NCI-H1105 (cell line): ENCODE measurements around the gene SLC25A24.
"Not testable (repeated sequence)": the region's sequence is repeated elsewhere in the genome, so short reads cannot be mapped to it uniquely, and the experiment has no call there.

ENCODE experiments used
- DNase-seq: peaks from one replicate; lab custom pipeline; 2025; lab: John Stamatoyannopoulos, UW

The SLC25A24 gene

GRCh38 chr1:108199201-108199691, 897 bp downstream of the SLC25A24 start:
- DNase-seq = peak; percentile 4

GRCh38 chr1:108194051-108194450, 6.1 kb downstream of the SLC25A24 start:
- DNase-seq = no peak

DNA sequence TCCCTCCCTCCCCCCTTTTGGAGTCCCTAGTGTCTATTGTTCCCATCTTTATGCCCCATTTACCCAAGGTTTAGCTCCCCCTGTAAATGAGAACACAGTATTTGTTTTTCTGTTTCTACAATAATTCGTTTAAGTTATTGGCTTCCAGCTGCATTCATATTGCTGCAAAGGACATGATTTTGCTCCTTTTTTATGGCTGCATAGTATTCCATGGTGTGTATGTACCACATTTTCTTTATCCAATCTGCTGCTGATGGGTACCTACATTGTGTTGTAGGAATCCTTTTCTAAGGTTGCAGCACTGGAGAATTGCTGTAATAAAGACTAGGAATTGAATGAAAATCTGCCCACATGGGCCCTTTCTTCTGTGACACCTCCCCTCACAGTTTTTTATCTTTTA, 6.8 kb downstream of the SLC25A24 start:
- no peak for DNase-seq

GRCh38 chr1:108192581-108192980, 7.6 kb downstream of the SLC25A24 start:
- DNase-seq = no peak

DNA sequence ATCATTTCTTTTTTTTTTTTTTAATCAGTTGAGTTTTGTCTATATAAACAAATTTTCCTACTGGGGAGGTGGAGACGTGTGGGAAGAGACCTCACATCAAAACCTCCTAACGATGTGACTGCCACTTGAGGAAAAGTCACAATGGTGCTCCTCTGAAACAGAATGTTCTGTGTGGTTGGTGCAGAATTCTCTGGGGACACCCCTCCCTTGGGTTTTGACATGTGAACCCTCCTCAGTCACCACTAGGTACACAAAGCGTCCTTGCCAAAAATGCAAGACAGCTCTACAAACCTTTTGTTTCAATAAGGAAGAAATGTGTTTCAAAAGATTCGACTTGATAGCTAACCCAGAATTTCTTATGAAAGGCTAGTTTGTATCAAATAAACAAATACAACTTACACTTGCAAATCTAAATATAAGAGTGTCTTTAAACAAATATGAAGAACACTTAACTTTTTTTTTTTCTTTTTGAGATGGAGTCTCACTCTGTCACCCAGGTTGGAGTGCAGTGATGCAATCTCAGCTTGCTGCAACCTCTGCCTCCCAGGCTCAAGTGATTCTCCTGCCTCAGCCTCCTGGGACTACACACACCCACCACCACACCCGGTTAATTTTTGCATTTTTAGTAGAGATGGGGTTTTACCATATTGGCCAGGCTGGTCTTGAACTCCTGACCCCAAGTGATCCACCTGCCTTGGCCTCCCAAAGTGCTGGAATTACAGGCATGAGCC, 9.3 kb downstream of the SLC25A24 start:
- no peak for DNase-seq

DNA sequence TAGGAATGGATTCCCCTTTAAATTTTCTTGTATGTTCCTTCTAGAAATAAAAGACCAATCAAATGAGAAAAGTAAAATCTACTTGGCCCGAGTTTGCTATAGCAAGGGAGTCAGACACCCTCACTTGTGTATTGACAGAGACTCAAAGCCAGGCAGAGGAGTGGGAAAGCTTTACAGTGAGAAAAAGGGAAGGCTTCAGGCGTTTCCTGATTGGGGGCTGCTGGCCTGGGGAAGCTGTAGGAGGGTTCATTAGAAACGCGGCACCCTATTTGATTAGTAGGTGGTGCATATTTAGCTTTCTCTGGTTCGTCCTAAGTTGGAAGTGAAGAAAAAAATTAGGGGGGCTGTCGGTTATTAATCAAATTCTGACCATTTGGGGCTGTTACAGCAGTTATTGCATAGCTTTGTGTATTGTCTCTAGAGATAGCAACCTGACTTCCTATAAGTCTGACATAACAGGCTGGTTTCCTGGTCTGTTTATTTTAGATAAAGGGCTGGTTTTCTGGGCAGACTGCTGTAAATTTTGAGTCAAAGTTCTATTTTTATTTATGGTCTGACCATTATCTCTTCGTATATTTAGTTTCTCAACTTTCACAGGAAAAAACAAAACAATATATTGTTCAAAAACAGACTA, 10.0 kb downstream of the SLC25A24 start:
- DNase-seq = no peak

DNA sequence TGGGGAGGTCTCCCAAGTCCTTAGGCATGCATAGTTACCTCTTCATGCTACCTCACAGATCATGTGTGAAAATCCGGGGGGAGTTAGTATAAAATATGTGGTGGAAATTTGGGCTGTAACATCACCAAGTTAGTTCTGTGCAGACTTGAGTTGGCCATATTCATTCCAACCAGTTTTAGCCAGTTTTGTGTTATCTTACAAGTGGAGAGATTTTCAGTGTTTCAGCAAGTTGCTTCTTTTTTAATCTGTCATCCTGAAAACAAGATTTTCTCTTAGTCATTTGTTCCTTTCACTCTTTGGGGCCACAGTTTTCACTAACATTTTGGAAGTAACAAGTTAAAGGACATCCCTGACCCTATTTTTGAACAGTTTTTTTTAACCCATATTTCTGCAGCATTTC, 11.3 kb downstream of the SLC25A24 start:
- no peak for DNase-seq

DNA sequence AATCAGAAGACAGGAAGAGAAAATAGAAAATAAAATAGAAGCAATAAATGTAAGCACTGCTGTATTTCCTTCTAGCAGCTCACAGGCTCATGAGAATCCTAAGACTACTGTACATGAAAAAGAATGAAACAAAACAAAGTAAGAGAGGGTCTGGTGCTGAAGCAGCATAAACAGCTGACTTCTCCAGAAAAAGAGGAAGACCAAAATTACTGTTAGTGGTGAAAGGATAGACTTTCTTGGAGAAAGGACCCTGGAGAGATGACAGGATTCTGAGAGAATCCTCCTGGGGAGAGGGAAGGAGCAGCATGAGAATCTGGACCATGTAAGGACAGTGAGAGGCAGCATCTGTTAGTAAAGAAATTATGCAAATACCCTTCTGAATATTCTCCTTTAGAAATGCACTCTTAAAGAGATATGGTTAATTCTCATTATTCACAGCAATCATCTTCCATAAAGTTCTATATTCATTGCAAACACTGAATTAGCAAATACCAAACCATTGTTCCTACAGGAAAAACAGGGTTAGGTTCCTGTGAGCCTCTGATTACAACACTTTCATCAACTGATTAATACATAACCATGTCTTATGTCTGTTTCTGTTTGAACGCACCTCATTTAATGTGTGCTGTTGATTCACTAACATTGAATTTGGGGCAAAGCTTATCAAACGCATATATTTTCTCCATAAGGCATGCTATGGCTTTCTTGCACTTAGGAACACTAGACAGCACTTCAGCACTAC, 17.0 kb downstream of the SLC25A24 start:
- no peak for DNase-seq

GRCh38 chr1:108179018-108179417, 21.1 kb downstream of the SLC25A24 start:
- no peak for DNase-seq

- not testable (repeated sequence) for DNase-seq
Observed at GRCh38 chr1:108162409-108162808, 37.7 kb downstream of the SLC25A24 start.

GRCh38 chr1:108159951-108160350, 40.2 kb downstream of the SLC25A24 start:
- not testable (repeated sequence) for DNase-seq

GRCh38 chr1:108158893-108159453, 41.2 kb downstream of the SLC25A24 start:
- DNase-seq = no peak

DNA sequence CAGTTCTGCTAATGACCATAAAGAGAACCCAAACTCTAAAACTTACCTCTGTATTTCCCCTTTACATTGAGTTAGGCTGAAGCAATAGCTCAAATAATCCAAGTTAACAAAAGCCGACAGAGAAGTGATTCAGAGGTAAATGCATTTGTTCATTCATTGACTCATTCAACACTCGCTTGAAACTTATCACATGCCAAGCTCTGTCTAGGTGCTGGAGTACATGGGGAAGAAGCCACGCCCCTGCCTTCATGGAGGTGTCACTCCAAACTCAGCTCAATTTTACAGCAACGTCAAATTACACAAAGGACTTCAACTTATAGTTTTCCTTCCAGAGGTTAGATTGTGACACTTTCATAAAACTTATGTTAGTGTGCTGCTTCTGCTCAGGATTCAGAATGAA, 45.8 kb downstream of the SLC25A24 start:
- no peak for DNase-seq

DNA sequence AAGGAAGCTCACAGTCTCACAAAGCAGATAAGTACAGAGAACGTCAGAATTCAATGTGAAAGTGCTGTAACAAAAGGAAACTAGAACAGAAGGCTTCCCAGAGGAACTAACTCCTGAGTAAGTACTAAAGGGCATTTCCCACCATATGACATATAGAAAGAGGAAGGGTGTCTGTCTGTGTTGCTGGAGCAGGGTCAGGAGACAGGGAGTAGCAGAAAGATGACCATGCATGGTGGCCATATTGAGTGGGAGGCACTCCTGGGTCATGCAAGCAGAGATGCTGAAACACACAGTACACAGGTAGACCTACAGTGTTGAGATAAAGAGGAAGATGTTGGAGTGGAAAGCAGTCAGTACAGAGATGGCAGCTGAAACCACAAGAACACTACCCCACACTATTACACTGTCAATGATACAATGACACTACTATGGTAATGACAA, 47.3 kb downstream of the SLC25A24 start:
- DNase-seq = no peak

DNA sequence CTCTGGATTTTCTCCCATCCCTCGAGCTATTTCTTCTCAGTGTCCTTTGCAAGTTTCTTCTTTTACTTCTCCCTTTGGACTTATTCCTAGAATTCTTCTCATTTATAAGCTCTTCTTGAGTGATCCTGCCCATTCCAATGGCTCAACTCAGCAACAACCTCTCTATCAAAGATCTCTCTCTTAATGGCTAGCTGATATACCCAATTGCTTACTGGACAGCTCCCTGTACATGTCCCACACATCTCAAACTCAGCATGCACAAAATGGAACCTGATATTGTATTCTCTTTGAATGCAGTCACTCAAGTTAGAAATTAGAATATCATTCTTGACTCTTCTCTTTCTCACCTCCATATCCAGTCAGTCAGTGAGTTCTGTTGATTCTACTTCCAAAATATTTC, 48.6 kb downstream of the SLC25A24 start:
- DNase-seq = no peak

DNA sequence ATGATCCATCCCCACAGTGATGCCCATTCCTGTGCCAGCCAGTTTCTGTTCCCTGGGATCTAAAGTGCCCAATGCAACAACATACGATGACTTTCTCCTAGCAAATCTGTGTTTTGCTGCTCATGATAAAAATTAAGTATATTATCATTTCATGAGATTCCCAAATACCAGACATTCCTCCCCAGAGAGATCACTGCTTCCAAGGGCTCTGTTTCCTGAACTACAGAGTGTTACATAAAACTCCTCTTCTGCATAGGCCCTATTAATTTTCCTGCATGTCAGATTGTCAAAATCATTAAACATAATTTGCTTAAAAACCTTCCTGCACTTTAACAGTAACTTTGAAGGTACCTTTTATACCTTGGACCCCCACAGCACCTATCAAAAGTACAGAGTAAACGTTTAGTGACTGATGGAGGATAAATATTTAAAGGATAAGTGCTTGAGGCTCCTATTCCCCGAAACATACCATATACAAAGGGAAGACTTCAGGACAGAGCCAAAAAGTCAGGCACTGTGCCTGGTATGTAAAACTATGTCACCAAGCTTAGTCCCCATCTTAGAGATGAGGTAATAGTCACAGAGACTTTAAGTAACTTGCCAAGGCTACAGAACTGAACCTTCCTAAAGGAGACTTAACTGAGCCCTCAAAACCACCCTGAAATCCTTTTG, 50.2 kb downstream of the SLC25A24 start:
- no peak for DNase-seq

- not testable (repeated sequence) for DNase-seq
Observed at GRCh38 chr1:108144569-108144968, 55.6 kb downstream of the SLC25A24 start.

DNA sequence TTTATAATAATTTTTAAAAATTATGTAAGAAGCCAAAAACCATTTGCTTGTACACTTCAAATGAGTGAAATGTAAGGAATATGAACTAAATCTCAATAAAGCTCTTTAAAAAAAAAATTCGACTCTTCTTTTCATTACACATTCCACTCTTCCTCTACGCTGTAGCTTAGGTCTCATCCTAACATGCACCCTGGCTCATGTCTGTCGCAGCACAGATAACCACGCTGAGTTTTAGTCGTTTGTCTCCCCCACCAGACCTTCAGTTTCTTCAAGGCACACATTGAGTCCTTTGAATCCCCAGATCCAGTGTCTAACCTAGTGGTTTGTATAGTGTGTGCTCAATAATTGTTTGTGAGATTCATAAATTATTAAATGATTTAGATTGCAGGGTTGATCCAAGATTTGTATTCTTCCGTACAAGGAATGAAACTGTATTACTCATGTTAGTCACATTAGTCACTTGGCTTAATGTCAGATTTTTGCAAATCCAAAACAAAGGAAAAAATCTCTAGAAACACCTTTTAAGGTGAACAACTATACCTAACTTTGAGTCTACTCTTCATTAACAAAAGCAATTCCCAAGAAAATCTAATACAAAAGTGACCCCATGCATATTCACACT, 57.3 kb downstream of the SLC25A24 start:
- DNase-seq = no peak

DNA sequence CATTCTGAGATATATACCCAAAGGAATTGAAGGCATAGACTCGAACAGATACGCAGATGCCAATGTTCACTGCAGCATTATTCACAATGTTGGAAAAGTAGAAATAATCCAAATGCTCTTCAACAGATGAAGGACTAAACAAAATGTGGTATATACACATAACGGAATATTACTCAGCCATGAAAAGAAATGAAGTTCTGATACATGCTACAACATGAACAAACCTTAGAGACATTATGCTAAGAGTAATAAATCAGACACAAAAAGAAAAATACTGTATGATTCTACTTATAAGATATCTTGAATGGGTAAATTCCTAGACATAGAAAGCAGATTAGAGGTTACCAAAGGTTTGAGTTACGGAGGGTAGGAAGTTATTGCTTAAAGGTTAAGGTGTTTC, 57.9 kb downstream of the SLC25A24 start:
- no peak for DNase-seq

DNA sequence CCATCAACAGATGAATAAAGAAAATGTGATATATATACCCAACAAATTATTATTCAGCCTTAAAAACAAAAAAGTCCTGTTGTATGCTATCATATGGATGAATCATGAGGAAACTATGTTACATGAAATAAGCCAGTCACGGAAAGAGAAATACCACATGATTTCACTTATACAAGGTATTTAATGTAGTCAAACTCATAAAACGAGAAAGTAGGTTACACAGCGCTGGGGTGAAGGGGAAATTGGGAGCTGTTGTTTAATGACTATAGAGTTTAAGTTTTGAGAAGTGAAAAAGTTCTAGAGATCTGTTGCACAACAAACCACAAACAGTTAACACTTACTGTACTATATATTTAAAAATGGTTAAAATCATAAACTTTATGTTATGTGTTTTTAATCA, 58.5 kb downstream of the SLC25A24 start:
- no peak for DNase-seq

DNA sequence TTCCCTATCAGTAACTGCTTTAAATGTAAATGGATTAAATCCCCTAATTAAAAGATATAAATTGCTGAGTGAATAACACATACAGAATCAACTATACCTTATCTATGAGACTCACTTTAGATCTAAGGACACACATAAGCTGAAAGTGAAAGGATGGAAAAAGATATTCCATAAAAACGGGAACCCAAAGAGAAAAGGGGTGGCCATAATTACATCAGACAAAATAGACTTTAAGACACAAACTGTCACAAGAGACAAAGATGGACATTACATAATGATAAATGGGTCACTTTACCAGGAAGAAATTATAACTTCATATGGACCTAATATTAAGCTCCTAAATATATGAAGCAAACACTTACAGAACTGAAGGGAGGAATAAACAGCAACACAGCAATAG, 59.2 kb downstream of the SLC25A24 start:
- no peak for DNase-seq

DNA sequence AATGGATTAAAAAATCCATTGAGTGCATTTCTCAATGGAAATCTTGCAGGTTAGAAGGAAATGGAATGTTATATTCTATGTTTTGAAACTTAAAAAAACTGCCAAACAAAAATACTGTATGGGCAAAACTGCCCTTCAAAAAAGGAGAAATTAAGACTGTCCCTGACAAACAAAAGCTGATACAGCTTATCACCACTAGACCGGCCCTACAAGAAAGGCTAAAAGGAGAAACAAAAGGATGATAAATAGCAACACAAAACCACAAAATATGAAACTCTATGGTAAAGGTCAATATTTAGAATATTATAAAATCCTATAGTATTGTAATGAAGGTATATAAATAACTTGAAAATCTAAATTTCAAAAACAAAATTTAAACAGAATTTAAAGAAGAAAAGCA, 60.0 kb downstream of the SLC25A24 start:
- DNase-seq = no peak
